ENCODE data around the gene GPC6.

The GPC6 gene

DNA sequence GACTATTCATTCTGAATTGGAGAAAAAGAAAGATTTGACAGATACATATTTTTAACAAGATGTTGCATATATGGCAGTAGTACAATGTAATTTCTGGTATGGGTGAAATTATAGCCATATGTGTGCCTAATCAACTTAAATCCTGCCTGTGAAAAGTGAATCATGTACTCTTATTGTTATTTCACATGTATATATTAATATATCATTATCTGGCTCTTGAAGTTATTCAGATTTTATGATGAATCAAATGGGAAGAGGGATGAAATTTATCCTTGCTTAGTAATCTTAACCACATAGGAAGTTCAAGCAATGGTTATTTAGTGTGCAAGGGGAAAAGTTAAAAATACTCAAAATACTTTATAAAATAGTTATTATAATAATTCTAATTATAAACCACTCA is 80.5 kb downstream of the GPC6 start:
- H3K27ac ChIP-seq (ENCODE audit: low read depth, low read length): no peak overlapping the region
- H3K4me2 ChIP-seq (ENCODE audit: low read depth, low read length, poor library complexity, severe bottlenecking): no peak overlapping the region

DNA sequence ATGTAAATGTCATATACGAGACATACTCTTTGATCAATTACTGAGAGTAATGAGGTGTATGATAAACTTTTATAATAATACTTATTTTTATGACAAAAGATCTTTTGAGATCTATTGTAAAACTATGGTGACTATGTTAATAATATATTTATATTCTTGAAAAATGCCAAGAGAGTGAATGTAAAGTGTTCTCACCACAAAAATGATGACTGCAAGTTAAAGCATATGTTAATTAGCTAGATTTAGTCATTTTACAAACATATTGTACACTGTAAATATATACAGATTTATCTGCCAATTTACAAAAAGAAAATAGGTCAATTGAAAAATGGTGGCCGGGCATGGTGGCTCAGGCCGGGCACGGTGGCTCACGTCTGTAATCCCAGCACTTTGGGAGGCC is 81.0 kb downstream of the GPC6 start:
- H3K9me3 ChIP-seq (ENCODE audit: insufficient read depth, low read length): no peaks in the 10 kb centered on the region
- H3K27ac ChIP-seq (ENCODE audit: low read depth, low read length): no peak overlapping the region
- no peak overlapping the region for H3K4me3 ChIP-seq (ENCODE audit: insufficient read depth, low read length, poor library complexity, severe bottlenecking)
- no peak overlapping the region for H2AFZ ChIP-seq (ENCODE audit: low read depth, low read length, severe bottlenecking)
- no peaks in the 10 kb centered on the region for H3K9me2 ChIP-seq (replicated peaks; ENCODE audit: insufficient read depth, low read length)
- no peaks in the 10 kb centered on the region for H3F3A ChIP-seq (ENCODE audit: insufficient read depth)
- no peak overlapping the region for H3K4me2 ChIP-seq (ENCODE audit: low read depth, low read length, poor library complexity, severe bottlenecking)
- no peaks in the 10 kb centered on the region for H3K79me2 ChIP-seq (ENCODE audit: insufficient read depth, low read length)
- no peaks in the 10 kb centered on the region for H3K36me3 ChIP-seq (ENCODE audit: low read length)
- H4K20me1 ChIP-seq (ENCODE audit: low read depth, low read length): no peaks in the 10 kb centered on the region
- TF ChIP-seq EZH2phosphoT487 (conservative IDR thresholded peaks at IDR 0.05; ENCODE audit: low read length): no peak
- TF ChIP-seq, protein P1, sequence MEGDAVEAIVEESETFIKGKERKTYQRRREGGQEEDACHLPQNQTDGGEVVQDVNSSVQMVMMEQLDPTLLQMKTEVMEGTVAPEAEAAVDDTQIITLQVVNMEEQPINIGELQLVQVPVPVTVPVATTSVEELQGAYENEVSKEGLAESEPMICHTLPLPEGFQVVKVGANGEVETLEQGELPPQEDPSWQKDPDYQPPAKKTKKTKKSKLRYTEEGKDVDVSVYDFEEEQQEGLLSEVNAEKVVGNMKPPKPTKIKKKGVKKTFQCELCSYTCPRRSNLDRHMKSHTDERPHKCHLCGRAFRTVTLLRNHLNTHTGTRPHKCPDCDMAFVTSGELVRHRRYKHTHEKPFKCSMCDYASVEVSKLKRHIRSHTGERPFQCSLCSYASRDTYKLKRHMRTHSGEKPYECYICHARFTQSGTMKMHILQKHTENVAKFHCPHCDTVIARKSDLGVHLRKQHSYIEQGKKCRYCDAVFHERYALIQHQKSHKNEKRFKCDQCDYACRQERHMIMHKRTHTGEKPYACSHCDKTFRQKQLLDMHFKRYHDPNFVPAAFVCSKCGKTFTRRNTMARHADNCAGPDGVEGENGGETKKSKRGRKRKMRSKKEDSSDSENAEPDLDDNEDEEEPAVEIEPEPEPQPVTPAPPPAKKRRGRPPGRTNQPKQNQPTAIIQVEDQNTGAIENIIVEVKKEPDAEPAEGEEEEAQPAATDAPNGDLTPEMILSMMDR (IDR thresholded peaks at IDR 0.05; ENCODE audit: insufficient read depth, low read length, poor library complexity, severe bottlenecking): no peak
- no peak overlapping the region for H3K9ac ChIP-seq (ENCODE audit: low read length)
- no peaks in the 10 kb centered on the region for H3K27me3 ChIP-seq (ENCODE audit: low read length)

More for the DNA sequence above, 80.5 kb downstream of the GPC6 start:
- Histone ChIP-seq H3K79me2 (ENCODE audit: insufficient read depth, low read length) (no peaks in the 10 kb centered on the region), H3F3A (ENCODE audit: insufficient read depth) (no peaks in the 10 kb centered on the region), H3K9me3 (ENCODE audit: insufficient read depth, low read length) (no peaks in the 10 kb centered on the region), H3K9ac (ENCODE audit: low read length) (no peak overlapping the region), H3K27me3 (ENCODE audit: low read length) (no peaks in the 10 kb centered on the region), H4K20me1 (ENCODE audit: low read depth, low read length) (no peaks in the 10 kb centered on the region), H3K36me3 (ENCODE audit: low read length) (no peaks in the 10 kb centered on the region), H2AFZ (ENCODE audit: low read depth, low read length, severe bottlenecking) (no peak overlapping the region), H3K4me3 (ENCODE audit: insufficient read depth, low read length, poor library complexity, severe bottlenecking) (no peak overlapping the region), H3K9me2 (replicated peaks; ENCODE audit: insufficient read depth, low read length) (no peaks in the 10 kb centered on the region)
- TF ChIP-seq, protein P1 (IDR thresholded peaks at IDR 0.05; ENCODE audit: insufficient read depth, low read length, poor library complexity, severe bottlenecking): no peak
- TF ChIP-seq EZH2phosphoT487 (conservative IDR thresholded peaks at IDR 0.05; ENCODE audit: low read length): no peak

GRCh38 chr13:93309886-93310523 is 83.4 kb downstream of the GPC6 start:
- H2AFZ ChIP-seq (ENCODE audit: low read depth, low read length, severe bottlenecking): no peak overlapping the region
- no peak overlapping the region for H3K4me3 ChIP-seq (ENCODE audit: insufficient read depth, low read length, poor library complexity, severe bottlenecking)
- H3K79me2 ChIP-seq (ENCODE audit: insufficient read depth, low read length): no peaks in the 10 kb centered on the region
- no peaks in the 10 kb centered on the region for H3K36me3 ChIP-seq (ENCODE audit: low read length)
- no peaks in the 10 kb centered on the region for H3K9me2 ChIP-seq (replicated peaks; ENCODE audit: insufficient read depth, low read length)
- no peak overlapping the region for H3K9ac ChIP-seq (ENCODE audit: low read length)
- TF ChIP-seq, protein P1 (IDR thresholded peaks at IDR 0.05; ENCODE audit: insufficient read depth, low read length, poor library complexity, severe bottlenecking): no peak
- TF ChIP-seq EZH2phosphoT487 (conservative IDR thresholded peaks at IDR 0.05; ENCODE audit: low read length): no peak
- H3K4me2 ChIP-seq (ENCODE audit: low read depth, low read length, poor library complexity, severe bottlenecking): no peak overlapping the region
- no peaks in the 10 kb centered on the region for H3K9me3 ChIP-seq (ENCODE audit: insufficient read depth, low read length)
- no peaks in the 10 kb centered on the region for H3K27me3 ChIP-seq (ENCODE audit: low read length)
- H3F3A ChIP-seq (ENCODE audit: insufficient read depth): no peaks in the 10 kb centered on the region
- no peaks in the 10 kb centered on the region for H4K20me1 ChIP-seq (ENCODE audit: low read depth, low read length)
- no peak overlapping the region for H3K27ac ChIP-seq (ENCODE audit: low read depth, low read length)
